PFSK-1 (cell line): ENCODE measurements around the gene NOX3.

ENCODE experiments used
- FOXP2 ChIP-seq: optimal IDR thresholded peaks from 2 replicates; pipeline ENCODE3; 2011; ENCODE audit warnings: borderline replicate concordance, control low read depth, inconsistent platforms; ENCODE audit not compliant: insufficient read depth; ENCODE audit errors: extremely low read length, extremely low read depth
- POLR2AphosphoS5 ChIP-seq: IDR thresholded peaks from 2 replicates; pipeline ENCODE4 v1.6.1; 2012; ENCODE audit warnings: low read depth, mild to moderate bottlenecking, control low read depth, low read length, moderate library complexity
- REST ChIP-seq, 2 experiments: IDR thresholded peaks; 2 replicates each; pipeline versions ENCODE4 v1.6.1 to v1.8.0; 2011 to 2012; ENCODE audit warnings: low read depth in 2 of 2, low read length in 2 of 2, control low read depth in 1 of 2, inconsistent platforms in 1 of 2, mild to moderate bottlenecking in 1 of 2, moderate library complexity in 1 of 2; ENCODE audit not compliant: insufficient read depth in 1 of 2
- SIN3A ChIP-seq: IDR thresholded peaks from 2 replicates; pipeline ENCODE4 v1.6.1; 2012; ENCODE audit warnings: mild to moderate bottlenecking, low read length, moderate library complexity, borderline replicate concordance; ENCODE audit not compliant: insufficient read depth
- TAF1 ChIP-seq: IDR thresholded peaks from 2 replicates; pipeline ENCODE4 v1.6.1; 2012; ENCODE audit warnings: low read length, control low read depth, borderline replicate concordance; ENCODE audit not compliant: insufficient read depth

Gene NOX3

GRCh38 chr6:155434096-155434495, 21.5 kb downstream of the NOX3 start:
- TF ChIP-seq TAF1 (no peak), REST (IDR thresholded peaks at IDR 0.05; ENCODE audit: insufficient read depth in 1 of 2, low read depth in 2 of 2, low read length in 2 of 2) (no peak), FOXP2 (no peak), SIN3A (no peak), POLR2AphosphoS5 (no peak)

- TF ChIP-seq SIN3A (no peak), TAF1 (no peak), POLR2AphosphoS5 (no peak), REST (IDR thresholded peaks at IDR 0.05; ENCODE audit: insufficient read depth in 1 of 2, low read depth in 2 of 2, low read length in 2 of 2) (no peak), FOXP2 (no peak)
Observed at GRCh38 chr6:155432293-155432692, 23.3 kb downstream of the NOX3 start.

- TF ChIP-seq FOXP2: no peak
- TF ChIP-seq TAF1: peak; percentile 49; the same call in 1 of the 2 replicates
Observed at GRCh38 chr6:155429321-155429893, 26.2 kb downstream of the NOX3 start.

GRCh38 chr6:155426408-155426945, 29.2 kb downstream of the NOX3 start:
- TF ChIP-seq TAF1 (no peak), REST (IDR thresholded peaks at IDR 0.05; ENCODE audit: insufficient read depth in 1 of 2, low read depth in 2 of 2, low read length in 2 of 2) (no peak), POLR2AphosphoS5 (no peak), FOXP2 (no peak), SIN3A (no peak)

GRCh38 chr6:155424181-155424580, 31.5 kb downstream of the NOX3 start:
- no peak for TF ChIP-seq REST (IDR thresholded peaks at IDR 0.05; ENCODE audit: insufficient read depth in 1 of 2, low read depth in 2 of 2, low read length in 2 of 2)
- no peak for TF ChIP-seq TAF1
- TF ChIP-seq SIN3A: no peak
- TF ChIP-seq FOXP2: no peak
- no peak for TF ChIP-seq POLR2AphosphoS5
